ENCODE data around the gene TOR4A. TPM values are rescaled to one million over a fixed set of nuclear protein-coding genes. Genes with fewer than 3 reads are reported as not detected.

TOR4A gene
- total RNA-seq, 1 experiment from 2014 or later: 37.1 TPM

- peaks cover 4% of the 10 kb centered on the region for H3K36me3 ChIP-seq (ENCODE audit: control insufficient read depth, insufficient read depth, low read length)
- ATAC-seq (peak; percentile 23), DNase-seq (ENCODE audit: low read depth, low spot score) (no peak)
- no peaks in the 10 kb centered on the region for H3K9me3 ChIP-seq (ENCODE audit: control insufficient read depth, insufficient read depth, low read depth, low read length)
- CTCF ChIA-PET: no interaction called here
- peaks cover 43% of the 10 kb centered on the region for H3K4me1 ChIP-seq (ENCODE audit: control insufficient read depth, insufficient read depth, low read length)
- no peaks in the 10 kb centered on the region for H3K27me3 ChIP-seq (ENCODE audit: control insufficient read depth, insufficient read depth, low read length)
- peak overlapping the region; percentile 90 for H3K27ac ChIP-seq (ENCODE audit: low read length)
- intact Hi-C loops (cut with micrococcal nuclease; ENCODE audit: unreplicated experiment) (no loop called here), in situ Hi-C loops (cut with HindIII; ENCODE audit: low pct_unique_long_range_greater_than_20kb, low sequenced_read_pairs) (no loop called here)
- TF ChIP-seq, protein P1, sequence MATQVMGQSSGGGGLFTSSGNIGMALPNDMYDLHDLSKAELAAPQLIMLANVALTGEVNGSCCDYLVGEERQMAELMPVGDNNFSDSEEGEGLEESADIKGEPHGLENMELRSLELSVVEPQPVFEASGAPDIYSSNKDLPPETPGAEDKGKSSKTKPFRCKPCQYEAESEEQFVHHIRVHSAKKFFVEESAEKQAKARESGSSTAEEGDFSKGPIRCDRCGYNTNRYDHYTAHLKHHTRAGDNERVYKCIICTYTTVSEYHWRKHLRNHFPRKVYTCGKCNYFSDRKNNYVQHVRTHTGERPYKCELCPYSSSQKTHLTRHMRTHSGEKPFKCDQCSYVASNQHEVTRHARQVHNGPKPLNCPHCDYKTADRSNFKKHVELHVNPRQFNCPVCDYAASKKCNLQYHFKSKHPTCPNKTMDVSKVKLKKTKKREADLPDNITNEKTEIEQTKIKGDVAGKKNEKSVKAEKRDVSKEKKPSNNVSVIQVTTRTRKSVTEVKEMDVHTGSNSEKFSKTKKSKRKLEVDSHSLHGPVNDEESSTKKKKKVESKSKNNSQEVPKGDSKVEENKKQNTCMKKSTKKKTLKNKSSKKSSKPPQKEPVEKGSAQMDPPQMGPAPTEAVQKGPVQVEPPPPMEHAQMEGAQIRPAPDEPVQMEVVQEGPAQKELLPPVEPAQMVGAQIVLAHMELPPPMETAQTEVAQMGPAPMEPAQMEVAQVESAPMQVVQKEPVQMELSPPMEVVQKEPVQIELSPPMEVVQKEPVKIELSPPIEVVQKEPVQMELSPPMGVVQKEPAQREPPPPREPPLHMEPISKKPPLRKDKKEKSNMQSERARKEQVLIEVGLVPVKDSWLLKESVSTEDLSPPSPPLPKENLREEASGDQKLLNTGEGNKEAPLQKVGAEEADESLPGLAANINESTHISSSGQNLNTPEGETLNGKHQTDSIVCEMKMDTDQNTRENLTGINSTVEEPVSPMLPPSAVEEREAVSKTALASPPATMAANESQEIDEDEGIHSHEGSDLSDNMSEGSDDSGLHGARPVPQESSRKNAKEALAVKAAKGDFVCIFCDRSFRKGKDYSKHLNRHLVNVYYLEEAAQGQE (IDR thresholded peaks at IDR 0.05; ENCODE audit: insufficient read depth in 1 of 2, low read depth in 2 of 2, low read length in 1 of 2): no peak
- TF ChIP-seq, protein P2, sequence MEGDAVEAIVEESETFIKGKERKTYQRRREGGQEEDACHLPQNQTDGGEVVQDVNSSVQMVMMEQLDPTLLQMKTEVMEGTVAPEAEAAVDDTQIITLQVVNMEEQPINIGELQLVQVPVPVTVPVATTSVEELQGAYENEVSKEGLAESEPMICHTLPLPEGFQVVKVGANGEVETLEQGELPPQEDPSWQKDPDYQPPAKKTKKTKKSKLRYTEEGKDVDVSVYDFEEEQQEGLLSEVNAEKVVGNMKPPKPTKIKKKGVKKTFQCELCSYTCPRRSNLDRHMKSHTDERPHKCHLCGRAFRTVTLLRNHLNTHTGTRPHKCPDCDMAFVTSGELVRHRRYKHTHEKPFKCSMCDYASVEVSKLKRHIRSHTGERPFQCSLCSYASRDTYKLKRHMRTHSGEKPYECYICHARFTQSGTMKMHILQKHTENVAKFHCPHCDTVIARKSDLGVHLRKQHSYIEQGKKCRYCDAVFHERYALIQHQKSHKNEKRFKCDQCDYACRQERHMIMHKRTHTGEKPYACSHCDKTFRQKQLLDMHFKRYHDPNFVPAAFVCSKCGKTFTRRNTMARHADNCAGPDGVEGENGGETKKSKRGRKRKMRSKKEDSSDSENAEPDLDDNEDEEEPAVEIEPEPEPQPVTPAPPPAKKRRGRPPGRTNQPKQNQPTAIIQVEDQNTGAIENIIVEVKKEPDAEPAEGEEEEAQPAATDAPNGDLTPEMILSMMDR (IDR thresholded peaks at IDR 0.05): no peak
- TF ChIP-seq TCF7L2 (IDR thresholded peaks at IDR 0.05; ENCODE audit: low read depth, low read length): no peak
- 0 out of 2 replicates have a peak, but pooled peaks have one; percentile 35 for TF ChIP-seq SIN3A (IDR thresholded peaks at IDR 0.05; ENCODE audit: borderline replicate concordance, insufficient read depth, low read depth, low read length)
- no TSS peak for BruUV-seq (replicated peaks)
- POLR2A ChIA-PET: interaction anchor here (0.6 kb wide), 4 partner anchors 14 to 90 kb away, joined by 3 to 5 read pairs (median 4); no protein-coding TSS in a partner anchor
- peak overlapping the region; percentile 59 to 66 for H3K4me3 ChIP-seq (ENCODE audit: low read depth in 2 of 2, low read length in 2 of 2)
Measured at GRCh38 chr9:137240318-137240840, 37.1 kb upstream of the TOR4A start.

GRCh38 chr9:137240841-137241489 is 36.6 kb upstream of the TOR4A start, which contains the start of gene TUBB4B:
TUBB4B (plus strand) TSS chr9:137241287; CDS start chr9:137241361, 74 bp downstream.
- Histone ChIP-seq H3K27me3 (ENCODE audit: control insufficient read depth, insufficient read depth, low read length) (no peaks in the 10 kb centered on the region), H3K4me3 (ENCODE audit: low read depth in 2 of 2, low read length in 2 of 2) (peak within 1 kb of the TSS; percentile 59 to 70), H3K36me3 (ENCODE audit: control insufficient read depth, insufficient read depth, low read length) (peaks cover 4% of the 10 kb centered on the region), H3K9me3 (ENCODE audit: control insufficient read depth, insufficient read depth, low read depth, low read length) (no peaks in the 10 kb centered on the region), H3K4me1 (ENCODE audit: control insufficient read depth, insufficient read depth, low read length) (peaks cover 43% of the 10 kb centered on the region), H3K27ac (ENCODE audit: low read length) (peak within 1 kb of the TSS; percentile 90)
- in situ Hi-C loops (cut with HindIII; ENCODE audit: low pct_unique_long_range_greater_than_20kb, low sequenced_read_pairs): no loop called here
- ATAC-seq (peak; percentile 75), DNase-seq (ENCODE audit: low read depth, low spot score) (peak; percentile 96)
- CTCF ChIA-PET: no interaction called here
- BruUV-seq (replicated peaks): no TSS peak
- POLR2A ChIA-PET: interaction anchor here (0.6 kb wide), 4 partner anchors 13 to 90 kb away, joined by 3 to 5 read pairs (median 4); no protein-coding TSS in a partner anchor
- intact Hi-C loops (cut with micrococcal nuclease; ENCODE audit: unreplicated experiment): no loop called here
- TF ChIP-seq SIN3A (IDR thresholded peaks at IDR 0.05; ENCODE audit: borderline replicate concordance, insufficient read depth, low read depth, low read length) (peak; percentile 86; the same call in 1 of the 2 replicates), POLR2AphosphoS5 (IDR thresholded peaks at IDR 0.05; ENCODE audit: low read depth, low read length) (peak; percentile 99), TCF7L2 (IDR thresholded peaks at IDR 0.05; ENCODE audit: low read depth, low read length) (0 out of 2 replicates have a peak, but pooled peaks have one; percentile 38)
- TF ChIP-seq, protein P2 (IDR thresholded peaks at IDR 0.05): no peak
- TF ChIP-seq, protein P1 (IDR thresholded peaks at IDR 0.05; ENCODE audit: insufficient read depth in 1 of 2, low read depth in 2 of 2, low read length in 1 of 2): 0 out of 4 replicates have a peak, but pooled peaks of 1 of the 2 experiments have one; percentile 3
